Islet of Langerhans (tissue), 1 donor: ENCODE data around the gene SPHK1.

ENCODE experiments used
- FAIRE-seq: peaks from one replicate; lab custom pipeline; 2011; peaks lifted over from hg19 to GRCh38; lab: Jason Lieb, UNC

SPHK1 gene

GRCh38 chr17:76434870-76435269 lies 50.5 kb downstream of the SPHK1 start:
- FAIRE-seq: no peak

DNA sequence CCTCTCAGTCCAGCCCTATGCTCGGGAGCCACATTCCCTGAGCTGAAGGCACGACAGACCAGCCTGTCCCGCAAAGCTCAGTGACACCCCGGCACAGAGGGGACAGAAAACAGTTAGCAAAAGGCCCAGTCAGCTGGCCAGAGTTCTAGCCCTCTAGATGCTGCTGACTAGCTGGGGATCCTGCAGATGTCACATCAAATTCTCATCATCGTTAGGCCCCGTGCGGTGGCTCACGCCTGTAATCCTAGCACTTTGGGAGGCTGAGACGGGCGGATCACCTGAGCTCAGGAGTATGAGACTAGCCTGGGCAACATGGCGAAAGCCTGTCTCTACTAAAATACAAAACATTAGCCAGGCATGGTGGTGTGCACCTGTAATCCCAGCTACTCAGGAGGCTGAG lies 51.3 kb downstream of the SPHK1 start:
- FAIRE-seq: no peak
